ENCODE data around the gene ATP10A.

ATP10A gene

DNA sequence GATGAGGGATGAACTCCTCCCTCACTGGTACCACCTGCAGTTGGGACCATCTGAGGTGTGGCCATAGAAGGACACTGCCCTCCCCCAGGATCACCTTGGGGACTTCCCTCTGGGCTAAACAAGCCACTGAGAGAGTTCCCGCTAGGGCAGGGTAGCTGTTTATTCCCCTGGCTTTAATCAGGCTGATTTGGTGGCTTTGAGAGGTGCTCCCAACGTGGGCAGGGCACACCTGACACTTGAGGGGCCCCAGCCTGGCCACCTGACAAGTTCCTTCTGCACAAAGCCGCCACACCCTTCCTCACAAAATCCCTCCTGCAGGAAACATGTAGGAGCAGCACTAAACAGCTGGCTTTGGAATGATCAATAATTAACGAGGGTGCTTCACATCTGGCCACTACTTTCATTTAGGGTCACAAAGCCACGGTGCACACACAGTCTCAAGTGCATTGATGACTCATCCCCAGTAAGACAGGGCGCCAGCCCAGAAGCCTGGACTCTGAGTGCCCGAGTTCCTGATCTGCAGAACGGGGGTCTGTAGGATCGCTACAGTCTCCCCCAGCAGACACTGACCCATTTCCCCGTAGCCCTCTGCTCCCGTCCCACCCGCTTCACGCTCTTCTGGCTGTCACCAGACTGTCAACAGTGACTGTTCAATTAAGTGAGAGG lies 75.1 kb downstream of the ATP10A start:
- ATAC-seq (replicated peaks) (no peak), DNase-seq (no peak)
- Mint-ChIP-seq H3K27ac (no peak overlapping the region), H3K4me1 (ENCODE audit: low read depth in 2 of 2) (peaks cover 18 to 28% of the 10 kb centered on the region in 2 donors), H3K4me3 (no peak overlapping the region), H3K9me3 (no peaks in the 10 kb centered on the region), H3K27me3 (no peaks in the 10 kb centered on the region), H3K36me3 (ENCODE audit: insufficient read depth) (no peaks in the 10 kb centered on the region)

DNA sequence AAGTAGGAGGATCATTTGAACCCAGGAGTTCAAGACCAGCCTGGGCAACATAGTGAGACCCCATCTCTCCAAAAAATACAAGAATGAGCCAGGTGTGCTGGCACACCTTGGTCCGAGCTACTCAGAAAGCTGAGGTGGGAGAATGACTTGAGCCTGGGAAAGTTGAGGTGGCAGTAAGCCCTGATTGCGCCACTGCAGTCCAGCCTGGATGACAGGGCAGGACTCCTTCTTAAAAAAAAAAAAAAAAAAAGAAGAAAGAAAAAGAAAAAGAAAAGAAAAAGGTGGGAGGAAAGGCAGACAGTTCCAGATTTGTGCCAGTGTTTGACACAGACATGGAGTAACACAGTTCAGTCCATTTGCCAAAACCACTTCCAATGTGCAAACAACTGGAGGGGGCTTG lies 75.7 kb downstream of the ATP10A start:
- Mint-ChIP-seq H3K4me1 (ENCODE audit: low read depth in 2 of 2) (peaks cover 18 to 28% of the 10 kb centered on the region in 2 donors), H3K27ac (peak overlapping the region; percentile 20 to 54), H3K36me3 (ENCODE audit: insufficient read depth) (no peaks in the 10 kb centered on the region), H3K4me3 (no peak overlapping the region), H3K9me3 (no peaks in the 10 kb centered on the region), H3K27me3 (no peaks in the 10 kb centered on the region)
- DNase-seq = no peak
- ATAC-seq (replicated peaks) = no peak

DNA sequence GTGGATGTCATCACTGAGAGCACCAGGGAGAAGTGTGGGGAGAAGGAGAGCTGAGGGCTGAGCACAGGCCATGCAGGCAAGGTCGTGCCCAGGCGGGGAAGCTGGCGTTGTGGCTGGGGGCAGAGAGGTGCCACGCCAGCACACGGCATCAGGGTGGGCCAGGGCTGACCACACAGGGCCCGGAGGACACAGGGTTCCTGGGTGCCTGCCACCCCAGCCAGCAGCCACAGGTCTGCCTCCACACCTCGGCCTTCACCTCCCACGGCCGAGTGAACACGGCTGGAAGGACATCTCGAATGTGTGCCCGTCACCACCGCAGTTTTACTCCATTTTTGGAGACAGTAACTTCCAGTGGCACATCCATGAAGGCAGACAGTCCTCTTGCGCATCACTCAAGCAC lies 77.1 kb downstream of the ATP10A start:
- no peak for ATAC-seq (replicated peaks)
- Mint-ChIP-seq H3K9me3 (no peaks in the 10 kb centered on the region), H3K27me3 (no peaks in the 10 kb centered on the region), H3K4me3 (no peak overlapping the region), H3K4me1 (ENCODE audit: low read depth in 2 of 2) (peaks cover 12 to 23% of the 10 kb centered on the region in 2 donors), H3K36me3 (ENCODE audit: insufficient read depth) (no peaks in the 10 kb centered on the region), H3K27ac (no peak overlapping the region)
- DNase-seq = no peak

DNA sequence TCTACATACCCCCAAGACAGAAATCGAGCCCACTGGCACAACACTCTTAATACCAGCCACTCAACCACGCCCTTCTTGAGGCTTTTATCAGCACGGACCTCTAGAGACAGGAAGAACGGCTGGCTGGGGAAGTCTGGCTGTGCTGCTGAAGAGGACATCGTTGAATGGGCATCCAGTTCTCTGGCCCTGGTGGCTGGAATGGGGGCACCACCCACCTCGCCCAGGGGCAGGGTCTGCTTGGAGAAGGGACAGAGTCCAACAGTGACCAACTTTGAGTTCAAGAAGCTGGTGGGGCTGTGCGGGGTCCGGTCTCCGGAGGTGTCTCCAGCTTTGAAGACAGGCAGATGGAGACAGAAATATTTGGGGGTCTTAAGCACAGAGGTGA lies 77.5 kb downstream of the ATP10A start:
- Mint-ChIP-seq H3K27ac (no peak overlapping the region), H3K4me1 (ENCODE audit: low read depth in 2 of 2) (peaks cover 10 to 23% of the 10 kb centered on the region in 2 donors), H3K27me3 (no peaks in the 10 kb centered on the region), H3K9me3 (no peaks in the 10 kb centered on the region), H3K36me3 (ENCODE audit: insufficient read depth) (no peaks in the 10 kb centered on the region), H3K4me3 (no peak overlapping the region)
- ATAC-seq (replicated peaks) = no peak
- no peak for DNase-seq

DNA sequence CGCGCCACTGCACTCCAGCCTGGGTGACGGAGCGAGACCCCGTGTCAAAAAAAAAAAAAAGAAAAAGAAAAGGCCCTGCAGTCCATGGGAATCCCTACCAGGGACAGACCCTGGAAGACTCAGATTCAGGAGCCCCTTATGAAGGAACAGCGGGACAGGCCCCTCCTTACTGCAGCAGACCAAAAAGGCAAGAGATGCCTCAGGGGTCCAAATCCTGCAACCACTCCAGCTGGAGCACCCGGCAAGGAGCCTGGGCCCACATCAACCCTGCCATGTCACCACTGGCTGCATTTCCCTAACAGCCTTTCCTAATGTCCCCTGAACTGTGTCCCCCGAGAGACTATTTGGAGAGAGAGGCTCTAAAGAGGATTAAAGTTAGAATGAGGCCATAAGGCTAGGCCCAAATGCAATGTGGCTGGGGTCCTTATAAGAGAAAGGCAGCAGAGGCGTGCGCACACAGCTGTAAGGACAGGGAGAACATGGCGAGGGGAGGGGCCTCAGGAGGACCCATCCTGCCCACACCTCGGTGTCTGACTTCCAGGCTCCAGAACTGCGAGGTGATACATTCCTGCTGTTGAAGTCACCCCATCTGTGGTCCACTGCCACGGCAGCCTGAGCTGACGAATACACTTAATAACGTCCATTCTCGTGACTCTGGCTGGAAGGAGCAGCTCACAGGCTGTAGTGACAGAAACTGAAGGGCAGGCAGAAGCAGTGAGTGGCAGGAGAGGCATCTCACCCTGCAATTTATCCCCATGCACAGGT lies 78.1 kb downstream of the ATP10A start:
- peaks cover 4% of the 10 kb centered on the region for H3K36me3 Mint-ChIP-seq (ENCODE audit: insufficient read depth)
- peaks cover 10 to 23% of the 10 kb centered on the region in 2 donors for H3K4me1 Mint-ChIP-seq (ENCODE audit: low read depth in 2 of 2)
- H3K27me3 Mint-ChIP-seq = no peaks in the 10 kb centered on the region
- DNase-seq (no peak), ATAC-seq (replicated peaks) (no peak)
- no peaks in the 10 kb centered on the region for H3K9me3 Mint-ChIP-seq
- H3K27ac Mint-ChIP-seq = no peak overlapping the region
- H3K4me3 Mint-ChIP-seq = no peak overlapping the region

DNA sequence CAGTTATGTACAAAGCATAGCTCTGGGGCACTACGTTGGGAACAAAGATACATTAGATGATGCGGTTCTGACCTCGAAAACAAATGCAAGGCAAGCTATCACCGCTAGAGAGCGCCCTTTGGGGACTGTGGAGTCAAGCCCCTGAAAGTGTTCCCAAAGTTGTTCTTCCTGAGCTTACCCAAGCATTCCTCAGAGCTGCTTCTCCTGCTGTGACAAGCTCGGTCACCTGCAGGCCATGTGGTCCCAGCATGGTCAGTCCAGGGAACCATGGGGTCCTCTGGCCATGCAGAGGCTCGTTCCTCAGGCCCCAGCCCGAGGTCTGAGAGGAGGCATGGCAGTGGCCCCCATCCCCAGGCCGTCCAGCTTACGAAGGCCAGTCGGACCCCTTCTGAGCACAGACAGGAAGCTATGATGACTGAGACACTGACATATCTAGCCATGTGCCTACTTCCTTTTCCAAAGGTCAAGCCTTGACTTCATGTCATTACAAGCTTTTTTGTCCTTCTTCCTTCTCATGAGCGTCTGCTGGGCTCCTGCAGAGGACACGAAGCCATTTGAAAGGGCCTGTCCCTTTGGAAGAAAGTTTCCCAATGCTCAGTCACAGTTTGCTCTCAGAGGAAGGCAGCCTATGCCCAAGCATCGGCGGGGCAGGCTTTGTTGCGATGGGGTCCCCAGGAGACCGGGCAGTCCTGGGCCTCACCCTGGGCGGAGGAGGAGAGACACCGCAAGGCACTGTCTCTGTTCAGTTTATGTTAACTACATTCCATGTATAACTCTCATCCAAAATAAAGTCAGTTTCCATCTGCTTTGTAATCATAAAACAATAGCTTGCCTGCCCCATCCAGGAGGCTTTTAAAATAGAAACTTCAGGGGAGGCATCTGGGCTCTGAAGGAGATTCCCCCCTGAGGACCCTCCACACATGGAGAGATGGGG lies 79.3 kb downstream of the ATP10A start:
- peak overlapping the region in 1 of 2 donors; percentile 35 for H3K27ac Mint-ChIP-seq
- no peak for ATAC-seq (replicated peaks)
- H3K4me3 Mint-ChIP-seq = no peak overlapping the region

DNA sequence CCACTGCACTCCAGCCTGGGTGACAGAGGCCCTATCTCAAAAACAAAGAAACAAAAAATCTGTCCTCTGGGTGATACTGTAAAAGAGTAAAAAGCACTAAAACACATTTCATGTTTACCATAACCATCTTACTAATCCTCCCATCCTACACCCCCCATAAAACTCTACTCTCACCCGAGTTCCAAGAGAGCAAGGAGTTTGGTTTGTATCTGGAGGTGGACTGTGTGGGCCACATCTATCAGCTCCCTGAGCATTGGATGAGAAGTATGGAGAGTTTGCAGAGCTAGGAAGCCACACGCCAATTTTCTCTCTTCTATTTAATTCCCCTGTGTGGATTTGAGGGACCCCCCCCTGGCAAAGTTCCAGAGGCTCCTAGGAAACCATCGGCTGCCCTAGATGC lies 80.0 kb downstream of the ATP10A start:
- Mint-ChIP-seq H3K4me1 (ENCODE audit: low read depth in 2 of 2) (peaks cover 4 to 14% of the 10 kb centered on the region in 2 donors), H3K27ac (peak overlapping the region in 1 of 2 donors; percentile 35), H3K36me3 (ENCODE audit: insufficient read depth) (peaks cover 13% of the 10 kb centered on the region), H3K4me3 (no peak overlapping the region), H3K27me3 (no peaks in the 10 kb centered on the region), H3K9me3 (no peaks in the 10 kb centered on the region)
- DNase-seq (no peak), ATAC-seq (replicated peaks) (no peak)

More for the DNA sequence above, 79.3 kb downstream of the ATP10A start:
- Mint-ChIP-seq H3K36me3 (ENCODE audit: insufficient read depth) (peaks cover 10% of the 10 kb centered on the region), H3K9me3 (no peaks in the 10 kb centered on the region), H3K4me1 (ENCODE audit: low read depth in 2 of 2) (peaks cover 10 to 20% of the 10 kb centered on the region in 2 donors), H3K27me3 (no peaks in the 10 kb centered on the region)
- peak; percentile 23 to 28 (median 27) for DNase-seq

DNA sequence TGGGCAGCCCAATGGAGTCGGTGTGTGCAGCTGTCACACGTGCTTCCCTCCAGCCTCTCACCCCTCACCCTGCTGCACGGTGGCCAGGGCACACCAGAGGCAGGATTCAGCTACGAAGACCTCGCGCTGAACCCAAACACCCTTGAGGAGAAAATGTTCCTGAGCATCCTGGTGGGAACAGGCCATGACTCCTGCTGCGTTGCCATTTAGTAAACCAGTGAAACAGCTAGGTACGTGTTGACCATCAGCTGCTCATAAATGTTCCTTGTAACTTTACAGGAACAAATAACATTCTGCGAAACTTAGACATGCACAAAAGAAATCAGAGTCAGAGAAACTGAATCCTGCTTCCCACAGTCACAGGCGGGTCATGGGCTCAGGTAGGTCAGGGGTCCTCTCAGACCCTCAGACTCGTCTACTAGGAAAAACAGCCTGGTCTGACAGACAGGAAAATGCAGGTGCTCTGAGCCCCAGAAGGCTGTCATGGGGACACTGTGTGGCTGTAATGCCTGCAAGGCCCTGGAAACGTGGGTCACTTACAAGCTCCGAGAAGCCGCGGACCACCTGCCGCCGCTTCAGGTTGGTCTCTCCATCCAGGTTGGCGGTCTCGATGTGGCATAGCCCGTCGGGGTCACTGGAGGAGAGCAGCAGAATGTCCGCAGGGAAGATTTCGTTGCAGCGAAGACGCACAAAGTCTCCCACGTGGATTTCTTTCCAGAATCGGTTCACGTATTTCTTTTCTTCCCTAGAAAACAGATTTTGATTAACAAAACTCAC lies 82.5 kb downstream of the ATP10A start:
- H3K9me3 Mint-ChIP-seq = no peaks in the 10 kb centered on the region
- ATAC-seq (replicated peaks) = no peak
- peaks cover 3 to 10% of the 10 kb centered on the region in 2 donors for H3K4me1 Mint-ChIP-seq (ENCODE audit: low read depth in 2 of 2)
- no peaks in the 10 kb centered on the region for H3K27me3 Mint-ChIP-seq
- DNase-seq = no peak
- H3K36me3 Mint-ChIP-seq (ENCODE audit: insufficient read depth) = peaks cover 15% of the 10 kb centered on the region
- no peak overlapping the region for H3K4me3 Mint-ChIP-seq
- H3K27ac Mint-ChIP-seq = no peak overlapping the region

DNA sequence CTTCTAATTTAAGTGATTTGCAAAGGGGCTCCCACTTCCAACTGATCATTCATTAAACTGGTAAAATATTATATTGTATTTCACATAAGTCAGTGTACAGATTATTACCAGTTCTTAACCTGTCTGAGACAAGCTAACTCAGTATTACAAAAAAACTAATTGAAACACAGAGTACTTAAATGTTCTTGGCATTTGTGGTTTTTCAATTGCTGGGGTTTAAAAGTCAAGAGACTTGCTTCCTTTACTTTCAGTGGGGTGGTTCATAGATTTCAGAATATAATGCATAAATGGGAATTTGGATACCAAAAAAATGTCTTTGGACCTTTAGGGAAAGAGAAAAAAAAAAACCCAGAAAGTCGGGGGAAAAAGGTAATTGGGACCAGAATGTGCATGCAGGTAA lies 85.0 kb downstream of the ATP10A start:
- Mint-ChIP-seq H3K4me1 (ENCODE audit: low read depth in 2 of 2) (peaks cover 0 to under 1% of the 10 kb centered on the region in 2 donors), H3K27me3 (no peaks in the 10 kb centered on the region), H3K27ac (no peak overlapping the region), H3K36me3 (ENCODE audit: insufficient read depth) (peaks cover 15% of the 10 kb centered on the region), H3K9me3 (no peaks in the 10 kb centered on the region), H3K4me3 (no peak overlapping the region)
- no peak for ATAC-seq (replicated peaks)
- DNase-seq = no peak

DNA sequence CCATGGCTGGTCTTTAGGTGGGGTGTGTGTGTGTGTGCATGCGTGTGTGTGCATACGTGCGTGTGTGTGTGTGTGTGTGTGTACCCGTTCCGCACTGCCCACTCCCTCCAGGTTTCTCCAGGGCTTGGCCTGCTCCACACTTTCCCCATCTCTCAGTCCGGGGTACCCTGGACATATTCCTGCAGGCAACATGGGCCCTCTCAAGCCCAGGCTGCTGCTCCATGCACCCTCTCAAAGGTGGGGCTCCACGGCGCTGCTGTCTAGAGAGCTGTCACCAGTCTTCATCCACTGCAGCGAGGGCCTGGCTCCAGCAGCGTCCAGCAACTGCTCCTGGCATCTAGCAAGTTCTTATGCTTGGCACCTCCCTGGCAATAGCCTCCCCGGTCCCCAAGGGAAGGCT lies 86.1 kb downstream of the ATP10A start:
- H3K9me3 Mint-ChIP-seq = no peaks in the 10 kb centered on the region
- no peak for DNase-seq
- no peaks in the 10 kb centered on the region for H3K4me1 Mint-ChIP-seq (ENCODE audit: low read depth in 2 of 2)
- H3K27me3 Mint-ChIP-seq = no peaks in the 10 kb centered on the region
- no peak for ATAC-seq (replicated peaks)
- H3K4me3 Mint-ChIP-seq = no peak overlapping the region
- no peak overlapping the region for H3K27ac Mint-ChIP-seq
- H3K36me3 Mint-ChIP-seq (ENCODE audit: insufficient read depth) = peaks cover 21% of the 10 kb centered on the region

DNA sequence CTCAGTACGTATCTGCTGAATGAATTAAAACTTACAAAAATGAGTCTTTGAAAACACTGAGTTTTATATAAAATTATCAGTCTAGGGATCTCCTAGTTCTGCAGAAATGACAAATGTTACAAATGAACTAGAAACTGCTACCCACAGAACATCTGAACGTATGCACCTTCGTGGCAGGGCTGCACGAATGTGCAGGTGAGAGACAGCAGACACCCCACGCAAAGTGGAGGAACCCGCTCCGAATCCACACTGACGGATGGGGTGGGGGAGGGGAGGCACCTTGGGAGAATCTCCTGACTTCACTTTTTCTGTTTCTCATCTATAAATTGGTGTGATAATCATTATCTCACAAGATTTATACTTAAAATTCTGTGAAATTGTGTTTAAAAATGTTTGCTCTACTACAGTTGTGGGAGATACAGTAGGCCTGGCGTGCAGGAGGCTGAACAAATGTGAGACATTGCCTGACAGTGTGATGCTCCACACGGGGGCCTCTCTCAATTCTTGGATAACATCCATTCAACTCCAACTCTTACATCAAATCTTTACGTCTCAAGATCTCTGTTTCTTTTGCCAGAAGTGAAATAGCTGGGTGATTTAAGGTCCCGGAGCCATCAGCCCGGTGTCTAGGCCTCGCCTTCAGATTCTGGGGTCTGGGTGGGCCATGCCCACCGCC lies 86.9 kb downstream of the ATP10A start:
- ATAC-seq (replicated peaks) = no peak
- peaks cover 21% of the 10 kb centered on the region for H3K36me3 Mint-ChIP-seq (ENCODE audit: insufficient read depth)
- no peak overlapping the region for H3K4me3 Mint-ChIP-seq
- DNase-seq = no peak
- no peaks in the 10 kb centered on the region for H3K9me3 Mint-ChIP-seq
- peak overlapping the region in 1 of 2 donors; percentile 18 for H3K27ac Mint-ChIP-seq
- no peaks in the 10 kb centered on the region for H3K27me3 Mint-ChIP-seq
- H3K4me1 Mint-ChIP-seq (ENCODE audit: low read depth in 2 of 2) = no peaks in the 10 kb centered on the region

DNA sequence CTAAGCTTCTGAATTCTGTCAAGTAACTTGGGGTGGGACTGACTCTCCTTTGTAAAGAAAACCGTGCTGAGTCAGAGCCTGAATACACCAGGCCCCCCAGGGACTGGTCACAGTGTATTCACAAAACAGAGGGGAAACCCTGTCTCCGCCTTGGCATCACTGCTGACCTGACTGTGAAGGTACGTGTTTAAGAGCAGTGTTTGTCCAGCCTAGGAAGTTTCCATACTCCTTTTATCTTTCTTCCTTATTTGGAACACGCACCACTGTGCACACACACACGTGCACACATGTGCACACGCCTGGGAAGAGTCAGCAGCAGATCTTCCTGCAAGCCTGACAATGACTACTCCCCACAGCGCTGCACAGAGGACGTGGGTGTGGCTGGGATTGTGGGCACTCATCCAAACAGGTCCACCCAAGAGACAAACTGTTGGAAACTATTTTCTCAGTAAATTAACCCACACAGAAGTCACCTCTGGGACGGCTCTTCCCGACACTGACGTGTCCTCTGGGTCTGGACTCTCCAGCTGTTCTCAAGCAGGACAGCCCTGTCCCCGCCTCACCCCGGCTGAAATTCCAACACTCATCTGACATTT lies 87.7 kb downstream of the ATP10A start:
- Mint-ChIP-seq H3K4me1 (ENCODE audit: low read depth in 2 of 2) (no peaks in the 10 kb centered on the region), H3K4me3 (no peak overlapping the region), H3K36me3 (ENCODE audit: insufficient read depth) (peaks cover 21% of the 10 kb centered on the region), H3K9me3 (no peaks in the 10 kb centered on the region), H3K27ac (no peak overlapping the region), H3K27me3 (no peaks in the 10 kb centered on the region)
- DNase-seq (no peak), ATAC-seq (replicated peaks) (no peak)

Measured in effector memory CD8-positive, alpha-beta T cell (primary cell).